Activated CD8-positive, alpha-beta memory T cell treated with anti-CD3 and anti-CD28 coated beads for 48 hours (primary cell): Measurements from ENCODE around the gene CRYZL1.
"Not testable (repeated sequence)": the region's sequence is repeated elsewhere in the genome, so short reads cannot be mapped to it uniquely, and the experiment has no call there.

Source experiments
- DNase-seq, 3 experiments: peaks; one replicate each; pipeline ENCODE4 v3.0.0-alpha.2; 2020; ENCODE audit warnings: low read depth in 2 of 3, low spot score in 2 of 3

CRYZL1 gene

GRCh38 chr21:33640697-33641351, 717 bp downstream of the CRYZL1 start:
- no peak for DNase-seq

- DNase-seq: no peak
These were observed 7.3 kb downstream of the CRYZL1 start for GRCh38 chr21:33634254-33634653.

- not testable (repeated sequence) for DNase-seq
These were observed 15.4 kb downstream of the CRYZL1 start for GRCh38 chr21:33626151-33626550.

- no peak for DNase-seq
These were observed 19.3 kb downstream of the CRYZL1 start for GRCh38 chr21:33622253-33622652.

GRCh38 chr21:33619726-33620125, 21.8 kb downstream of the CRYZL1 start:
- no peak for DNase-seq

- DNase-seq: no peak
These were observed 23.1 kb downstream of the CRYZL1 start for GRCh38 chr21:33618407-33618806.

- DNase-seq: not testable (repeated sequence)
These were observed 24.0 kb downstream of the CRYZL1 start for GRCh38 chr21:33617565-33617964.

- DNase-seq: no peak
These were observed 30.4 kb downstream of the CRYZL1 start for GRCh38 chr21:33611006-33611744.

- DNase-seq: no peak
These were observed 33.0 kb downstream of the CRYZL1 start for GRCh38 chr21:33608559-33608958.

GRCh38 chr21:33598051-33598450, 43.5 kb downstream of the CRYZL1 start:
- no peak for DNase-seq

GRCh38 chr21:33588485-33589335, 52.8 kb downstream of the CRYZL1 start, which contains the start of gene DONSON:
TSS of gene DONSON (minus strand) at chr21:33588684. CDS start at chr21:33588641, 43 bp downstream.
- peak; percentile 68 to 81 (median 81) for DNase-seq

GRCh38 chr21:33587792-33588484, 53.6 kb downstream of the CRYZL1 start:
- peak in 1 of 3 experiments; percentile 20 for DNase-seq

- DNase-seq: no peak
These were observed 54.6 kb downstream of the CRYZL1 start for GRCh38 chr21:33586927-33587326.

- no peak for DNase-seq
These were observed 57.1 kb downstream of the CRYZL1 start for GRCh38 chr21:33584455-33584854.

GRCh38 chr21:33578959-33579542, 62.5 kb downstream of the CRYZL1 start:
- no peak for DNase-seq

- no peak for DNase-seq
These were observed 63.3 kb downstream of the CRYZL1 start for GRCh38 chr21:33578214-33578613.

GRCh38 chr21:33576741-33577141, 64.8 kb downstream of the CRYZL1 start:
- DNase-seq: not testable (repeated sequence)

GRCh38 chr21:33572350-33572749, 69.2 kb downstream of the CRYZL1 start:
- DNase-seq: no peak

- DNase-seq: no peak
These were observed 71.5 kb downstream of the CRYZL1 start for GRCh38 chr21:33569991-33570390.

GRCh38 chr21:33568448-33568847, 73.1 kb downstream of the CRYZL1 start:
- no peak for DNase-seq

- no peak for DNase-seq
These were observed 73.6 kb downstream of the CRYZL1 start for GRCh38 chr21:33567914-33568313.
